ENCODE measurements around the gene NTHL1.

The NTHL1 gene

GRCh38 chr16:2090481-2090776 is 42.8 kb upstream of the NTHL1 start:
- no peak overlapping the region for H3K9ac ChIP-seq (ENCODE audit: low read length in 5 of 5)
- H3K36me3 ChIP-seq (ENCODE audit: control insufficient read depth in 5 of 5, insufficient read depth in 5 of 5, low read length in 5 of 5): peaks cover 0 to 97% (median 89%) of the 10 kb centered on the region in 5 donors
- no peaks in the 10 kb centered on the region for H3K9me3 ChIP-seq (ENCODE audit: control insufficient read depth in 5 of 5, low read length in 5 of 5)
- no peak overlapping the region for H3K4me3 ChIP-seq (ENCODE audit: low read depth in 1 of 5, low read length in 5 of 5)
- no peak overlapping the region for H3K27ac ChIP-seq (ENCODE audit: low read depth, low read length)
- H3K27me3 ChIP-seq (ENCODE audit: control insufficient read depth in 5 of 5, insufficient read depth in 4 of 5, low read length in 5 of 5): no peaks in the 10 kb centered on the region
- no peaks in the 10 kb centered on the region for H3K4me1 ChIP-seq (ENCODE audit: control insufficient read depth in 5 of 5, insufficient read depth in 5 of 5, low read length in 5 of 5)

GRCh38 chr16:2089706-2090480 is 42.3 kb upstream of the NTHL1 start:
- Histone ChIP-seq H3K9ac (ENCODE audit: low read length in 5 of 5) (no peak overlapping the region), H3K27me3 (ENCODE audit: control insufficient read depth in 5 of 5, insufficient read depth in 4 of 5, low read length in 5 of 5) (no peaks in the 10 kb centered on the region), H3K36me3 (ENCODE audit: control insufficient read depth in 5 of 5, insufficient read depth in 5 of 5, low read length in 5 of 5) (peaks cover 0 to 97% (median 92%) of the 10 kb centered on the region in 5 donors), H3K27ac (ENCODE audit: low read depth, low read length) (no peak overlapping the region), H3K4me1 (ENCODE audit: control insufficient read depth in 5 of 5, insufficient read depth in 5 of 5, low read length in 5 of 5) (no peaks in the 10 kb centered on the region), H3K4me3 (ENCODE audit: low read depth in 1 of 5, low read length in 5 of 5) (no peak overlapping the region), H3K9me3 (ENCODE audit: control insufficient read depth in 5 of 5, low read length in 5 of 5) (no peaks in the 10 kb centered on the region)

GRCh38 chr16:2088759-2089358 is 41.2 kb upstream of the NTHL1 start:
- H3K27ac ChIP-seq (ENCODE audit: low read depth, low read length): no peak overlapping the region
- H3K9ac ChIP-seq (ENCODE audit: low read length in 5 of 5): no peak overlapping the region

GRCh38 chr16:2087748-2088631 is 40.4 kb upstream of the NTHL1 start:
- Histone ChIP-seq H3K4me3 (ENCODE audit: low read depth in 1 of 5, low read length in 5 of 5) (no peak overlapping the region), H3K27ac (ENCODE audit: low read depth, low read length) (no peak overlapping the region), H3K9ac (ENCODE audit: low read length in 5 of 5) (no peak overlapping the region), H3K4me1 (ENCODE audit: control insufficient read depth in 5 of 5, insufficient read depth in 5 of 5, low read length in 5 of 5) (no peaks in the 10 kb centered on the region), H3K36me3 (ENCODE audit: control insufficient read depth in 5 of 5, insufficient read depth in 5 of 5, low read length in 5 of 5) (peaks cover 0 to 97% (median 90%) of the 10 kb centered on the region in 5 donors), H3K27me3 (ENCODE audit: control insufficient read depth in 5 of 5, insufficient read depth in 4 of 5, low read length in 5 of 5) (no peaks in the 10 kb centered on the region), H3K9me3 (ENCODE audit: control insufficient read depth in 5 of 5, low read length in 5 of 5) (no peaks in the 10 kb centered on the region)

More at GRCh38 chr16:2088759-2089358, 41.2 kb upstream of the NTHL1 start:
- Histone ChIP-seq H3K9me3 (ENCODE audit: control insufficient read depth in 5 of 5, low read length in 5 of 5) (no peaks in the 10 kb centered on the region), H3K4me3 (ENCODE audit: low read depth in 1 of 5, low read length in 5 of 5) (no peak overlapping the region), H3K36me3 (ENCODE audit: control insufficient read depth in 5 of 5, insufficient read depth in 5 of 5, low read length in 5 of 5) (peaks cover 0 to 97% (median 91%) of the 10 kb centered on the region in 5 donors), H3K4me1 (ENCODE audit: control insufficient read depth in 5 of 5, insufficient read depth in 5 of 5, low read length in 5 of 5) (no peaks in the 10 kb centered on the region), H3K27me3 (ENCODE audit: control insufficient read depth in 5 of 5, insufficient read depth in 4 of 5, low read length in 5 of 5) (no peaks in the 10 kb centered on the region)

- H3K36me3 ChIP-seq (ENCODE audit: control insufficient read depth in 5 of 5, insufficient read depth in 5 of 5, low read length in 5 of 5): peaks cover 0 to 97% (median 90%) of the 10 kb centered on the region in 5 donors
Observed at GRCh38 chr16:2086812-2087747, 39.4 kb upstream of the NTHL1 start.

GRCh38 chr16:2086106-2086742 is 38.6 kb upstream of the NTHL1 start:
- H3K27ac ChIP-seq (ENCODE audit: low read depth, low read length): no peak overlapping the region
- H3K4me1 ChIP-seq (ENCODE audit: control insufficient read depth in 5 of 5, insufficient read depth in 5 of 5, low read length in 5 of 5): peaks cover 0 to 3% (median 0%) of the 10 kb centered on the region in 5 donors
- H3K9ac ChIP-seq (ENCODE audit: low read length in 5 of 5): no peak overlapping the region
- peaks cover 0 to 98% (median 90%) of the 10 kb centered on the region in 5 donors for H3K36me3 ChIP-seq (ENCODE audit: control insufficient read depth in 5 of 5, insufficient read depth in 5 of 5, low read length in 5 of 5)
- no peaks in the 10 kb centered on the region for H3K27me3 ChIP-seq (ENCODE audit: control insufficient read depth in 5 of 5, insufficient read depth in 4 of 5, low read length in 5 of 5)
- no peak overlapping the region for H3K4me3 ChIP-seq (ENCODE audit: low read depth in 1 of 5, low read length in 5 of 5)
- H3K9me3 ChIP-seq (ENCODE audit: control insufficient read depth in 5 of 5, low read length in 5 of 5): no peaks in the 10 kb centered on the region

More at GRCh38 chr16:2086812-2087747, 39.4 kb upstream of the NTHL1 start:
- Histone ChIP-seq H3K9ac (ENCODE audit: low read length in 5 of 5) (no peak overlapping the region), H3K4me3 (ENCODE audit: low read depth in 1 of 5, low read length in 5 of 5) (no peak overlapping the region), H3K27me3 (ENCODE audit: control insufficient read depth in 5 of 5, insufficient read depth in 4 of 5, low read length in 5 of 5) (no peaks in the 10 kb centered on the region), H3K4me1 (ENCODE audit: control insufficient read depth in 5 of 5, insufficient read depth in 5 of 5, low read length in 5 of 5) (no peaks in the 10 kb centered on the region), H3K9me3 (ENCODE audit: control insufficient read depth in 5 of 5, low read length in 5 of 5) (no peaks in the 10 kb centered on the region), H3K27ac (ENCODE audit: low read depth, low read length) (no peak overlapping the region)

GRCh38 chr16:2085669-2086068 is 38.0 kb upstream of the NTHL1 start:
- H3K27ac ChIP-seq (ENCODE audit: low read depth, low read length): no peak overlapping the region
- H3K9me3 ChIP-seq (ENCODE audit: control insufficient read depth in 5 of 5, low read length in 5 of 5): no peaks in the 10 kb centered on the region
- H3K4me1 ChIP-seq (ENCODE audit: control insufficient read depth in 5 of 5, insufficient read depth in 5 of 5, low read length in 5 of 5): peaks cover 0 to 3% (median 0%) of the 10 kb centered on the region in 5 donors
- H3K27me3 ChIP-seq (ENCODE audit: control insufficient read depth in 5 of 5, insufficient read depth in 4 of 5, low read length in 5 of 5): no peaks in the 10 kb centered on the region
- H3K36me3 ChIP-seq (ENCODE audit: control insufficient read depth in 5 of 5, insufficient read depth in 5 of 5, low read length in 5 of 5): peaks cover 0 to 100% (median 92%) of the 10 kb centered on the region in 5 donors
- no peak overlapping the region for H3K4me3 ChIP-seq (ENCODE audit: low read depth in 1 of 5, low read length in 5 of 5)
- no peak overlapping the region for H3K9ac ChIP-seq (ENCODE audit: low read length in 5 of 5)

- no peak overlapping the region for H3K27ac ChIP-seq (ENCODE audit: low read depth, low read length)
Observed at GRCh38 chr16:2084895-2085625, 37.4 kb upstream of the NTHL1 start.

More at GRCh38 chr16:2084895-2085625, 37.4 kb upstream of the NTHL1 start:
- peaks cover 0 to 3% (median 0%) of the 10 kb centered on the region in 5 donors for H3K4me1 ChIP-seq (ENCODE audit: control insufficient read depth in 5 of 5, insufficient read depth in 5 of 5, low read length in 5 of 5)
- H3K36me3 ChIP-seq (ENCODE audit: control insufficient read depth in 5 of 5, insufficient read depth in 5 of 5, low read length in 5 of 5): peaks cover 0 to 98% (median 91%) of the 10 kb centered on the region in 5 donors
- H3K9ac ChIP-seq (ENCODE audit: low read length in 5 of 5): no peak overlapping the region
- no peaks in the 10 kb centered on the region for H3K27me3 ChIP-seq (ENCODE audit: control insufficient read depth in 5 of 5, insufficient read depth in 4 of 5, low read length in 5 of 5)
- no peaks in the 10 kb centered on the region for H3K9me3 ChIP-seq (ENCODE audit: control insufficient read depth in 5 of 5, low read length in 5 of 5)
- H3K4me3 ChIP-seq (ENCODE audit: low read depth in 1 of 5, low read length in 5 of 5): no peak overlapping the region

Data from subcutaneous abdominal adipose tissue (tissue), 5 donors.